HG03095 (cell line): ENCODE results near the gene FAM98A.
A peak's percentile ranks its signal among the peaks of the same experiment; 100 is the strongest.

Source experiments
- ATAC-seq: cut with Tn5 transposase; IDR thresholded peaks from one replicate; pipeline ENCODE4 v1.9.1; 2021; ENCODE audit warnings: moderate library complexity; ENCODE audit not compliant: unreplicated experiment

Gene FAM98A

GRCh38 chr2:33599175-33599942 is at the start of gene FAM98A:
TSS of gene FAM98A (minus strand) at chr2:33599299. CDS start at chr2:33599221, 78 bp downstream.
- peak; percentile 88 for ATAC-seq

DNA sequence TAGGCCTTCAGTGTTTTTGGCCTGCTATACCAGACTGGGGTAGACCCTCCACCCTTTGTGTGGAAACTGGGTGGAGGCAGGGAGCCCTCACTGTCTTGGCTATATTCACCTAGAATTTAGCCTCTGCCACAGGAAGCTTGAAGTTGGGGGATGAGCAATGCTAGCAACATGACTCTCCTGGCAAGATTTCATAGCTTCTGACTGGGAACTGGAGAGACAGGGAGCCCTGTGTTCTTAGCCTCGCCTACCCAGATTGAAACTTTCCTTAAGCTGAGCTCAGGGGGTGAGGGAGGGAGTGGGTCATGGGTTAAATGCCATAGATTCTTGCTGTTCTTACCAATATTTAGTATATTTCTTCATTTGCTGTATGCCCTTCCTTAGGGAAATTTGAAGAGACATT is 46.8 kb upstream of the FAM98A start:
- no peak for ATAC-seq

DNA sequence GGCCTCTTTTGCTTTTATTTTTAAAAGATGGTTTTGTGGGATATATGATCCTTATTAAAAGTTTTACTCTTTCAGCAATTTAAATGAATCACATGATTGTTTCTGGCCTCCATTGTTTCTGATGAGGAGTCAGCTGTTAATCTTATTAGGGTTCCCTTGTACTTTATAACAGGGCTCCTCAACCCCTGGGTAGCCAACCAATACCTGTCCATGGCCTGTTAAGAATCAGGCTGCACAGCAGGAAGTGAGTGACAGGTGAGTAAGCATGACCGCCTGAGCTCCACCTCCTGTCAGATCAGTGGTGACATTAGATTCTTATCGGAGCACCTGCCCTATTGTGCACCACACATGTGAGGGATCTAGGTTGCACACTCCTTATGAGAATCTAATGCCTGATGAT is 45.1 kb upstream of the FAM98A start:
- ATAC-seq: no peak

DNA sequence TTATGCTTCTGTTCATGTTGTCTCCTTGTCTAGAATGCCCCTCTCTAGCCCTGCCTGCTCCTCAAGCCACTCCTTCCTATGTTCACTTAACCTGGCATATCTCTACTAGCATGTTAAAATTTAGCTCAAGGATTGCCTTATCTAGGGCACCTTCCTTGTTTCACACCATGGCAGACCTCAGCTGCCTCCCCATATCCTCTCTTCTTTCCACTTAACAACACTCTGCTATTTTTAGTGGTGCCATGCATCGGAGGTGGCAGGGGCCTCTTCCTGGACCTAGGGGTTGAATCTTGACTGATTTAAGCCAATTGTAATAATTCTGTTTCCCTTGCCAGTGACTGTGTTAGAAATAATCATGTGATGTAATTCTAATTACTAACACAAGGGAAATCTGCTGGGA is 36.9 kb upstream of the FAM98A start:
- ATAC-seq: no peak

DNA sequence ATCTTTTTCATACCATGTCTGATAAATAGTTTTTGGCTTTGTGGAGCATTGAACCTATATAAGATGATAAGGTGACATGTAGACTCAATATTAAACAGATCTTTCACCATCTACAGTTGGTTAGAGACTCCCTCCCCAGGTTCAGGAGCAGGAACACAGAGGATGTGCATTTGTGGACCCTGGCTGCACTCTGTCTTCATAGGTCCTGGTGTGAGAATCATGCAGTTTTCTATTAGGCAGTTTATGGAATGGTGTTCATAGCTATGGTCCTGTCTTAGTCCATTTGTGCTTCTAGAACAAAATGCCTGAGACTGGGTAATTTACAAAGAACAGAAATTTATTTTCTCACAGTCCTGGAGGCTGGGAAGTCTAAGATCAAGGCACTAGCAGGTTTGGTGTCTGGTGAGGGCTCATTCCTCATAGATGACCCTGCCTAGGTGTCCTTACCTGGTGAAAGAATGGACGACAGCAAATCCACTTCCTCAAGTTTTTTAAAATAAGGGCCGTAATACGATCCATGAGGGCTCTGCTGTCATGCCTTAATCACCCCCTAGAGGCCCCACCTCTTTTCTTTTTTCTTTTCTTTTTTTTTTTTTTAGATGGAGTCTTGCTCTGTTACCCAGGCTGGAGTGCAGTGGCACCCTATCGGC is 35.3 kb upstream of the FAM98A start:
- ATAC-seq: no peak

GRCh38 chr2:33633315-33633714 is 34.2 kb upstream of the FAM98A start:
- ATAC-seq: no peak

- no peak for ATAC-seq
Measured at GRCh38 chr2:33632831-33633230, 33.7 kb upstream of the FAM98A start.

DNA sequence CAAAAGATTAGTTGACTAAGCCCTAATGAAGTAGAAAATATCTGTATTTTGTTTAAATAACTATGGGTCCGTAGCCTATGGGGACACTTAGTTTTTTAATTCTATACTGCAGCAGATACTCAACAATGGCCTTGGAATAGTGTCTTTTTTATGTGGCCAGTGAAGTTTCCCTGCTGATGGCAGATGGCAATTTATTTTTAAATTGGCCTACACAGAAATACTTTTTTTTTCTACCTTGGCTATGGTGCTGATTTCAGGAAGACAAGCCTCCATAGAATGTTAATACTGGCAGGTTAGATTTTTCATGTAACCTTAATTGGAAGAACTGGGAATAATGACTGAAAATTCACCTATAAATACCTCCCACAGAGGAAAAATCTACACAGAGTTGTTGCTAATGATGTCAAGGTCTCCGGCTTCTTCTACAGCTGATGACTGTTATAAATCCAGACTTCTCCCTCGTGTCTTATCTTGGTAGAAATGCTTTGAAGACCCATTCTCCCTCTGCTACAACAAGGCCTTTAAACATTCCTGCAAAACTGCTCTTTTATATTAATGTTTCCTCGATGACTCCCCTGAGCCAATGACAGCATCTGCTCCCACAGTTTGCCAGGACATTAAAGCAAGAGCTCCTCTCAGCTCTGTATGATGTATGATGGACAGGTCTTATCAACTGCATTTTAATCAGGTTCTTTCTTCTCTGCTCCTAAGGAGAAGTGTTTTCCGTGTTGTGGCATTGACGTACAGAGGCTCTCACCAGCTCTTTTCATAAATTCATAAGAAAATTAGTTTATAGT is 29.1 kb upstream of the FAM98A start:
- no peak for ATAC-seq

DNA sequence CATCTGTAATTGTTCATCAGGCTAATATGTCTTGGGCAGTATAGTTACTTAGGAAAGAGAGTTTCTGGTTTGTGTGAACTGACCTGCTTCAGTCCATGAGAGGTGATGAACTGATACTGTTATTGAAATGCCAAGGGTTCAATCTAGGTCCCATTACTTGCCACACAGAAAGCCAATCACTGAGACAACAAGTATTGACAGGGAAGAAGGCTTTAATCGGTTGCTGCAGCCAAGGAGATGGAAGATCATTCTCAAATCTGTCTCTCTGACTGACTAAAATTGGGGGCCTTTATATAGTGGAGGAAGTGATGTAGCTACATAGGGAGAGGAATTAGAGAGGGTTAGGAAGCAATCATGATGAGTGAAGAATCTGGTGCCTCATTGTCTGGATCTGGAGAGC is 19.9 kb upstream of the FAM98A start:
- ATAC-seq: no peak

DNA sequence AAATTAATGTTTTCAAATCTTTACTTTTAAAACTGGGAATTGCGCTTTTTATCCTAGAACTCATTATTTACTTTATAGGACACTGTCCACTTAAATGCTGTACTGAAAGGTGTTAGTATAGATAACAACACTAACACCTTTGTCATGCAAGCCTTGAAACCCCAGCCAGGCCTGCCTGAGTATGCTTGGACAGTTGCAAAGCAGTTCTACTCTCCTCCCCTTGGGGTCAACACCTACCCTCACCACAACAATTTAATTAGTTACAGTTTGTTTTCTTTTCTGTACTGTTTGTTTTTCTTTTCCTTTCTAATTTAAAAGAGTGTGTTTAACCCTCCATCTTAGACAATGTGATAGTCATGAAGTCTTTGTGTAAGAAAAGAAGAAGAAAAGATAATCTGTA is 18.9 kb upstream of the FAM98A start:
- no peak for ATAC-seq

DNA sequence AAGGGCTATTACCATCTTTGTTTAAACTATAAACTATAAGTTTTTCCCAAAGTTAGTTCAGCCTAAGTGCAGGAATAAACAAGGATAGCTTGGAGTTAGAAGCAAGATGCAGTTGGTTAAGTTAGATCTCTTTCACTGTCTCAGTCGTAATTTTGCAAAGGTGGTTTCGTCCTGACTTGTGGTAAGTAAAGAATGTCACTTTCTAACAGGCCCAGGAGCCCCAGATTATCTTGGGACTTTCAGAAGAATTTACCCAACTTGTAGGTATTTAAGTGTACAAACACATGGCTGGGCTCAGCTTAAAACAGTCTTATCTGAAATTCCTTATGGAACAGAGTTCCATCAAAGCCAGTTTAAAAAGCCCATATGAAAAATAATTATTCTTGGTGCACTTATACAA is 18.3 kb upstream of the FAM98A start:
- ATAC-seq: no peak

DNA sequence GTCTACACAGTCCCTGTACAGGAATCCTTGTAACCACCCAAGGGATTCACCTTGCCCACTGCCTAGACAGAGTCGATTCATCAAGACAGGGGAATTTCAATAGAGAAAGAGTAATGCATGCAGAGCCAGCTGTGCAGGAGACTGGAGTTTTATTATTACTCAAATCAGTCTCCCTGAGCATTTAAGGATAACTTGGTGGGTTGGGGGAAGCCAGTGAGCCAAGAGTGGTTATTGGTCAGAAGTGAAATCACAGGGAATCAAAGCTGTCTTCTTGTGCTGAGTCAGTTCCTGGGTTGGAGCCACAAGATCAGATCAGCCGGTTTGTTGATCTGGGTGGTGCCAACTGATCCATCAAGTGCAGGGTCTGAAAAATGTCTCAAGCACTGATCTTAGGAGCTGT is 17.8 kb upstream of the FAM98A start:
- ATAC-seq: peak; percentile 49

GRCh38 chr2:33614190-33614589 is 15.1 kb upstream of the FAM98A start:
- ATAC-seq: no peak

GRCh38 chr2:33607905-33608304 is 8.8 kb upstream of the FAM98A start:
- ATAC-seq: no peak

- no peak for ATAC-seq
Measured at GRCh38 chr2:33607251-33607721, 8.2 kb upstream of the FAM98A start.

DNA sequence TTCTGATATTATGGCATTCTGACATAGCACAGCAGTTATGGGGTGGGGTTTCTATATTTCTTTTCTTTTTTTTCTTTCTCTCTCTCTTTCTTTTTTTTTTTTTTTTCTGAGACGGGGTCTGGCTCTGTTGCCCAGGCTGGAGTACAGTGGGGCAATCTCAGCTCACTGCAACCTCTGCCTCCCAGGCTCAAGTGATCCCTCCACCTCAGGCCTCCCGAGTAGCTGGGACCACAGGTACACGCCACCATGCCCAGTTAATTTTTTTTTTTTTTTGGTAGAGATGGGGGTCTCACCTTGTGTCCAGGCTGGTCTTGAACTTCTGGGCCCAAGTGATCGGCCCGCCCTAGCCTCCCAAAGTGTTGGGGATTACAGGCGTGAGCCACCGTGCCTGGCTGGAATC is 7.5 kb upstream of the FAM98A start:
- ATAC-seq: no peak

DNA sequence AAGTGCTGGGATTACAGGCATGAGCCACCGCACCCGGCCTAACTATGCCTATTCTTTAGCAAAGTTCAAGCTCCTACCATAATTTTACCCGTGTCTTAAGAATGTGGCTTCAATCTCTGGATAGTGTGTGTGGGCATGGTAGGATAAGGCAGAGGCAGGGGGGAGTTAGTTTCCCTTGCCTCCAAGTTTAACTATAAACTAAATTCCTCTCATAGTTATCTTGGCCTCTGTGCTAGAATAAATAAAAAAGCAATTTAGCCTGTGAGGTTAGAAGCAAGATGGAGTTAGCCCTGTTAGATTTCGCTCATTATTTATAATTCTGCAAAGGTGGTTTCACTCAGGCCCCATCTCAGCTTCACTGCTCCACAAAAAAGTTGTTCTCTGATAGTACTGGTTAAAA is 7.0 kb upstream of the FAM98A start:
- no peak for ATAC-seq

DNA sequence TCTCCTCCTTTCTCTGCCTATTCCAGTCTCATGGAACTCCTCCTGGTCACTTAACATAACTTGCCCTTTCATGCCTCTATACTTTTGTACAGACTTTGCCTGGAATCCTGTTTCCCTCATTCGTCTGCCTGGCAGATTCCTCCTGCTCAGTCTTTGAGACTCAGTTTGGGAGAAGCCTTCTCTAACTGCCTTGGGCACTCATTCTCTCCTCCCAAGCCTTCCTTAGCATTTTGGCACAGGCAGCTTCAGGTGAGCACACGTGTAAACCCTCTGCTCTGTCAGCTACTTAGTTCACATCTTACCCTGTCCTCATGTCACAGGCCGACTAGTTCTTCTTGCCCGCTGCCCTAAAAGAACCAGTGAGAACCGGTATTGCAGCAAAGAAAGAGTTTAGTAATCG is 6.0 kb upstream of the FAM98A start:
- no peak for ATAC-seq

DNA sequence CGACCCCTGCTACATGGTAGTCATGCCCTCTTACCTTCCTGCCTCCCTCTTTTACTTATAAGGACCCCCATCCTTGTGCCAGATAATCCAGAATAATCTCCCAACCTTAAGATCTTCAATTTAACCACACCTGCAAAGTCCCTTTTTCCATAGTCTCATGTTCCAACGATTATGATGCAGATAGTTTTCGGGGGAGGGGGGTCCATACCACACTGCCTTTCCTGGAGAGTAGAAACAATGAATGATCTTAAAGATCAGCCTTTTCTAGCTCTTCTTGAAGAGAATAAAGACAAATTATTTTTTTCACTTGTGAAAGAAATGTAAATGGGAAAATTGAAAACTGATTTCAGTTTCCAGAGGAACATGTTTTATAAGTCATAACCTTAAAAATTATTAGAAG is 4.3 kb upstream of the FAM98A start:
- no peak for ATAC-seq

DNA sequence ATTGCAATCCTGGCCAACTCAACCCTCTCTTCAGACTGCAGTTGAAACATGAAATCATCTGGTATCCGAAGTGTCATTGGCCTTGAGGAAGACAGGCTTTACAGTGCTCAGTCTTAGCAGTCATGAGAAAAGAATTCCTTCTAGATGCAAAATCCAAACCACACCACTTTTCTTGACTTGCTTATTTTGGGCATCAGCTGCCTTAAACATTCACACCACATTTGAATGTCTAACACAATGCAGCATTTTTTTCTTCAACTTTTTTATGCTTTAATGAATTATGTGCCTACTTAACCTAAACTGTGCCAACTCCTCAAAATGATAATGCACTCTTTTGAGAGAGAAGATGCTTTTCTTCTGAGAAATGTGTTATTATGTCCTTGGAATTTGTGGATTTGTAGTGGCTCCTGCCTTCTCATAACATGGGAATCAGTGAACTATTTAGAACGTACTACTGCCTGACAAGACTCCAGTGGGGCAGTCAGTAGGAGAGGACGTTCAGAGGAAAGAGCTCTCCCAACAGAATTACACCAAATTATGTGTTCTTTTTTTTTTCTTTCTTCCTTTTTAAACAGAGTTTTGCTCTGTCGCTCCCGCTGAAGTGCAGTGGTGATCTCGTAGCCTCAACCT is 3.2 kb upstream of the FAM98A start:
- no peak for ATAC-seq

GRCh38 chr2:33599943-33600192 is 769 bp upstream of the FAM98A start:
- ATAC-seq: no peak
